Loucy (cell line): ENCODE measurements around the gene FAM217B.

Experiments used
- H2AFZ ChIP-seq: fragments of 200-600 bp; sonication (generic); 2 replicates; pipeline ENCODE4 v1.6.0; 2016; ENCODE audit warnings: antibody characterized with exemption, mild to moderate bottlenecking, low read length, moderate library complexity
- H3F3A ChIP-seq: fragments of 200-600 bp; 2 replicates; pipeline ENCODE4 v1.6.0; 2016; ENCODE audit warnings: antibody characterized with exemption, low read depth, mild to moderate bottlenecking
- H3K27me3 ChIP-seq: fragments of 200-600 bp; sonication (generic); 2 replicates; pipeline ENCODE4 v1.6.1; 2014; ENCODE audit warnings: low read length, mild to moderate bottlenecking; ENCODE audit not compliant: insufficient read depth, poor library complexity, severe bottlenecking
- H3K36me3 ChIP-seq: fragments of 200-600 bp; sonication (generic); 2 replicates; pipeline ENCODE4 v1.6.1; 2016; ENCODE audit warnings: low read length; ENCODE audit not compliant: insufficient read depth
- H3K4me1 ChIP-seq: fragments of 200-600 bp; sonication (generic); 2 replicates; pipeline ENCODE4 v1.5.1; 2014; ENCODE audit warnings: low read length, mild to moderate bottlenecking; ENCODE audit not compliant: insufficient read depth, poor library complexity, severe bottlenecking
- H3K4me2 ChIP-seq: fragments of 200-600 bp; sonication (generic); 2 replicates; pipeline ENCODE4 v1.6.0; 2014; ENCODE audit warnings: antibody characterized with exemption, low read length, low read depth, mild to moderate bottlenecking; ENCODE audit not compliant: poor library complexity, severe bottlenecking
- H3K4me3 ChIP-seq: fragments of 200-600 bp; sonication (generic); 2 replicates; pipeline ENCODE4 v1.5.1; 2014; ENCODE audit warnings: low read length, mild to moderate bottlenecking, mixed read lengths; ENCODE audit not compliant: poor library complexity, severe bottlenecking
- H3K79me2 ChIP-seq: fragments of 200-600 bp; sonication (generic); 2 replicates; pipeline ENCODE4 v1.6.1; 2014; ENCODE audit warnings: low read length; ENCODE audit not compliant: insufficient read depth
- H3K9ac ChIP-seq: fragments of 200-600 bp; sonication (generic); 2 replicates; pipeline ENCODE4 v1.6.0; 2014; ENCODE audit warnings: mild to moderate bottlenecking, low read depth, low read length, moderate library complexity; ENCODE audit not compliant: poor library complexity, severe bottlenecking
- H3K9me2 ChIP-seq: fragments of 200-600 bp; sonication (generic); replicated peaks from 2 replicates; pipeline ENCODE4 v1.6.1; 2016; ENCODE audit warnings: low read depth, low read length, mixed read lengths
- H3K9me3 ChIP-seq: fragments of 200-600 bp; sonication (generic); 2 replicates; pipeline ENCODE4 v1.6.1; 2014; ENCODE audit warnings: mild to moderate bottlenecking, antibody characterized with exemption, low read length, low read depth; ENCODE audit not compliant: insufficient read depth
- H4K20me1 ChIP-seq: fragments of 200-600 bp; sonication (generic); 2 replicates; pipeline ENCODE4 v1.6.0; 2014; ENCODE audit warnings: antibody characterized with exemption, low read length, mild to moderate bottlenecking; ENCODE audit not compliant: insufficient read depth, poor library complexity, severe bottlenecking
- CTCF ChIP-seq: fragments of 200-600 bp; sonication (generic); conservative IDR thresholded peaks from 2 replicates; pipeline ENCODE4 v1.5.1; 2014; ENCODE audit warnings: mild to moderate bottlenecking, antibody characterized with exemption, low read length
- EZH2phosphoT487 ChIP-seq: fragments of 200-600 bp; IDR thresholded peaks from 2 replicates; pipeline ENCODE4 v1.6.1; 2018; ENCODE audit warnings: antibody characterized with exemption, mild to moderate bottlenecking, moderate library complexity, borderline replicate concordance

FAM217B gene

GRCh38 chr20:59932616-59933295, 7.4 kb upstream of the FAM217B start:
- Histone ChIP-seq H4K20me1 (no peaks in the 10 kb centered on the region), H3K4me1 (no peaks in the 10 kb centered on the region), H3K27me3 (no peaks in the 10 kb centered on the region), H3K9ac (no peak overlapping the region), H3K4me3 (no peak overlapping the region), H3K36me3 (no peaks in the 10 kb centered on the region), H3F3A (no peaks in the 10 kb centered on the region), H3K9me3 (no peaks in the 10 kb centered on the region), H3K9me2 (no peaks in the 10 kb centered on the region), H2AFZ (no peak overlapping the region), H3K79me2 (no peaks in the 10 kb centered on the region), H3K4me2 (no peak overlapping the region)
- TF ChIP-seq CTCF = no peak
- TF ChIP-seq EZH2phosphoT487 = no peak

GRCh38 chr20:59933296-59933848, 6.8 kb upstream of the FAM217B start, which contains the start of gene SYCP2:
SYCP2 (minus strand) TSS chr20:59933637; CDS start chr20:59922413, 11,224 bp downstream.
- Histone ChIP-seq H3K36me3 (no peaks in the 10 kb centered on the region), H3K79me2 (no peaks in the 10 kb centered on the region), H3K9me2 (no peaks in the 10 kb centered on the region), H3K4me1 (peaks cover 5% of the 10 kb centered on the region), H3K9ac (no peak within 1 kb of the TSS), H3K27me3 (no peaks in the 10 kb centered on the region), H4K20me1 (no peaks in the 10 kb centered on the region), H3K4me3 (no peak within 1 kb of the TSS), H3K4me2 (no peak within 1 kb of the TSS), H3K9me3 (no peaks in the 10 kb centered on the region), H3F3A (0 out of 2 replicates have a peak, but pooled peaks cover 2% of the 10 kb centered on the region), H2AFZ (no peak within 1 kb of the TSS)
- TF ChIP-seq CTCF = no peak

GRCh38 chr20:59933849-59934585, 6.2 kb upstream of the FAM217B start:
- Histone ChIP-seq H3K9ac (no peak overlapping the region), H3K79me2 (peaks cover 6% of the 10 kb centered on the region; the same call in 1 of the 2 replicates), H3K27me3 (no peaks in the 10 kb centered on the region), H4K20me1 (no peaks in the 10 kb centered on the region), H3K9me2 (no peaks in the 10 kb centered on the region), H3K9me3 (no peaks in the 10 kb centered on the region), H3F3A (0 out of 2 replicates have a peak, but pooled peaks cover 2% of the 10 kb centered on the region), H3K4me2 (no peak overlapping the region), H3K4me3 (no peak overlapping the region), H2AFZ (no peak overlapping the region), H3K36me3 (no peaks in the 10 kb centered on the region), H3K4me1 (peaks cover 12% of the 10 kb centered on the region)
- no peak for TF ChIP-seq EZH2phosphoT487
